GM21825 (cell line): ENCODE results near the gene METTL8.
"Not testable (repeated sequence)": the region's sequence is repeated elsewhere in the genome, so short reads cannot be mapped to it uniquely, and the experiment has no call there.

Experiments used
- ATAC-seq: cut with Tn5 transposase; IDR thresholded peaks from one replicate; pipeline ENCODE4 v1.9.1; 2021; ENCODE audit warnings: mild to moderate bottlenecking, moderate library complexity; ENCODE audit not compliant: unreplicated experiment

METTL8 gene

DNA sequence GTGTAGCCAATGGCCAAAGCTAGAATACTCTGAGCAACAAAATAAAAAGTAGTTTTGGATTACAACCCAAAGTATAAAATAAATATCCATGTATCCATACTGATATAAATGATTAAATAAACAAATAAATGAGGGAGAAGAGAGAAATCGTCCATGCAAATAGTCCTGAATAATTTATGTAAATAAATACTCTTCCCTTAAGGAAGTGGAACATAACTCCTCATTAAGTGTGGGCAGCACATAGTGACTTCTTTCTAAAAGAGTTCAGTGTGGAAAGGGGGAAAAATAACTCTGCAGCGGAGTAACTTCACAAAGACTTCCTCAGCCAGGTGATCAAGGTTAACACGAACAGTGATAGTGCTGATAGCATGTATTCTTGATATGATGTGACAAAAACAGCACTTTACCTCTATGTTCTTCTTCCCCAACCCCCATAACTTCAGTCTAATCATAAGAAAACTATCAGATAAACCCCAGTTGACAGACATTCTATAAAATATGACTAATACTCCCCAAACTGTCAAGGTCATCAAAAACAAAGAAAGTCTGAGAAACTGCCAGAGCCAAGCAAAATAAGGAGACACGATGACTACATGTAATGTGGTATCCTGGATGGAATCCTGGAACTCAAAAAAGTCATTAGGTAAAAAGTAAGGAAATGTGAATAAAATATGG lies 30.7 kb downstream of the METTL8 start:
- no peak for ATAC-seq

DNA sequence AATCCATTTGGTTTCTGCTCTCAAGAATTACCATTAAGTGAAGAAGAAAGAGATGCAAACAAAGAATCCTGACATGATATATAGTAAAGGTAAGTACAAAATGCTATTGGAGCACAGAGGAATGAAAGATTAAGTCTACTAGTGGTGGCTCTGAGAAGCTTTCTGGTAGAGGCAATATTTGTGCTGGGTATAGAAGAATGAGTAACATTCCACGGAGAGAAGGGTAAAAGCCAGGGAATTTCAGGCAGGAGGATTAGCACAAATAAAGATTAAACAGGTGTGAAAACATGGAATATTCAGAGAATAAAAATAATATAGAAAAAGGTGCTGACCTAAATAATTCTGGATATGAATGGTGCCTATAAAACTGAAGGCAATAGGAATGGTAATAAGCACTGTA lies 31.8 kb downstream of the METTL8 start:
- no peak for ATAC-seq

DNA sequence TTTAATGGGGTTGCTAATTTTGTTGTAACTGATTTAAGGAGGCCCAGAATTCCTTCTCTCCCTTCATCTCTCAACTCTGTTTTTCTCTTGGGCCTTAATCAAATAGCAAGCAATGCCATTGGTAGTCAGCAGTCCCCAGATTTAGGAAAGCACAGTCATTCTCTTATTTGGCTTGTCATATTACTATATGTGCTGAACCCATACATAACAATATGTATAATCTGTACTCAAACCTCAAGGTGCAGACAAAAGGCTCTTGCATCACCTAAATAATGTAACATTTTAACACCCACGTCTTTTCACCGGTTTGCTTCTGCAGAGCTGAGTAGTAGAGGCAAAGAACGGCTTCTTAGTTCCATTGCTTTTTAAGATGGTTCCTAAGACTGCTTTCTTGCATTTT lies 33.4 kb downstream of the METTL8 start:
- ATAC-seq, result no peak

DNA sequence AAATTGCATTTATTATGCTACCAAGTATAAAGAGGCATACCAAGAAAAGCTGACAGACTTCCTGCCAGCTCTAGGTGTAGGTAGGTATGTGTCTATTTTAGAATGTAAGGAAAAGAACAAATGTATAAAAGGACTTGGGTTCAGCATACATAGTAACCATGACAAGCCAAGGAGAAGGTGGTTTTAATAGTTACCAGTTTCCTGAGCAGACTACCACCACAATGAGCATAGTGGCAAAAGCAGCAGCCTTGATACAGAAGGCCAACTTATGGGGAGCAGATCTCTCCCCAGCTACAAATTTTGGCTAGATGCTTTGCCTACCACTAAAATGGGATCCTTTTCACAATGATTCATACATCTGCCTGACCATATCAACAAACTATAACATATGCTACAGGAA lies 34.5 kb downstream of the METTL8 start:
- no peak for ATAC-seq

DNA sequence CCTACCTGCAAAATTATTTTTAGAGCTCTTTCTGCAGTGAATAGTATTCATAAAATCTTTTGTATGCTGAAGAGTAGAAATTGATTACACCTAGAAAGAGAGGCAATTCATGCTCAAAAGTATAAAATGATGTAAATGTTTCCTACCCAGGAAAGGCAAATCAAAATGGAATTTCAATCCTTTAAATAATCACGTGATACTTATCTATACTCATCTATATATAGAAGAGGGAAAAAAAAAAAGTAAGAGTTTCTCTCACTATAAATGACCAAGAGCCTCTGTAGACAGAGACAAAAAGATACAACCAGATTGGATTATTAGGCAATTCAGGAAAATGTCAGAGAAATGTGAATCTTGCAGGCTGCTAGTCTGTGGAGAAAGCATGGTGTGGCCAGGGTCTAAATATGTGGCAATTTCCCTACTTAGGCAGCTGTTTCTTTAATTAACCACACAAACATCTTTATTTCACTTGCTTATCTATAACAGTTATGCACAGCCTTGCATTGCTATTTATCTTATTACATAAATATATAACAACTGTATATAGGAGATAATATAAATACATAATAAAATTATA lies 39.5 kb downstream of the METTL8 start:
- ATAC-seq, result no peak

DNA sequence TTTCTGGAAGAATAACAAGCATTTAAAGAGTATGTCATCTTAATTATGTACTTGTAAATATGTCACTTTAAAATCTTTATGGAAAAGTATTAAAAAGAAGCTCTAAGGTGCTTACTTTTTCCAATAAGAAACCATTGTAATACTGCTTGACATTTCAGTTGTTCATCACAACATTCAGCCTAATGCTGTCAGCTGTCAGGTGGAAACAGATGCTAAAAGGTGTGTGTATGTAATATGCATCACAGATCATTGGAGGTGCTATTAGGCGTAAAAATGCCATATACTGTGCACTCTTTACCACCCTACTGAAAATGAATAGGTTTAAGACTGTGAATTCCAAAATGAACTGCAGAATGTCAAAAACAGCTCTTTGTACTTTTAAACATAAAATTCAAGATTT lies 40.3 kb downstream of the METTL8 start:
- ATAC-seq, result no peak

DNA sequence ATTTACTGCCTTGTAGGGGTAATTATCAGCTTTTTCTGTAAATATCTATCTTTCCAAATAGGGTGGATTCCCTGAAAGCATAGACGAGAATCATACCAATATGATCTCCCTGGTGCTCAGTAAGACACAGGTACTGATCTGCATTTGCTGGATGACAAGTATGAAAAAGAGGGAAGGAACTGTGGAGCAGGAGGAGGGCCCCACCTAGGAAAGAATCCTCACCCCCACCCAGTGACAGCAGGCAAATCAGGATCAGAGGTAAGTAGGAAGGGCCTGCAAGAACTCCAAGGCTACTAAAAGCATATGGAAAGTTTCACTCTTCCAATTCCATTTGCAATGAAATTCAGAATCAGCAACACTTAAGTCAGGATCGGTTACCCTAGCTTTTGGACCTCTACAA lies 42.3 kb downstream of the METTL8 start:
- no peak for ATAC-seq

DNA sequence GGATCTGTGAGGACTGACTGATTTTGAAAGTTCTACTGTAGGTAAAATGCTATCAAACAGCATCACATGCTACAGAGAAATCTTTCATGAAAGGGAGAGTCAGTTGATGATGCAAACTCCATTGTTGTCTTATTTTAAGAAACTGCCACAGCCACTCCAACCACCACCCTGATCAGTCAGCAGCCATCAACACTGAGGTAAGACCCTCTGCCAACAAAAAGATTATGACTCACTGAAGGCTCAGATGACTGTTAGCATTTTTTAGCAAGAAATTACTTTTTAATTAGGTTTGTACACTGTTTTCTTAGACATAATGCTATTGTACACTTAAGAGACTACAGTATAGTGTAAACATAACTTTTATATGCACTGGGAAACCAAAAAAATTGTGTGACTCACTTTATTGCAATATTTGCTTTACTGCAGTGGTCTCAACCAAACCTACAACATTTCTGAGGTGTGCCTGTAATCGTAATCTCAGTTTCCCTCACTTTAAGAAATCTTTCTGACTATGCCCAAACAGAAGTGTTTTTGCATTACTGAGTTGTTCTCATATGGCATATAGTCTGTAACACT lies 42.8 kb downstream of the METTL8 start:
- ATAC-seq, result no peak

DNA sequence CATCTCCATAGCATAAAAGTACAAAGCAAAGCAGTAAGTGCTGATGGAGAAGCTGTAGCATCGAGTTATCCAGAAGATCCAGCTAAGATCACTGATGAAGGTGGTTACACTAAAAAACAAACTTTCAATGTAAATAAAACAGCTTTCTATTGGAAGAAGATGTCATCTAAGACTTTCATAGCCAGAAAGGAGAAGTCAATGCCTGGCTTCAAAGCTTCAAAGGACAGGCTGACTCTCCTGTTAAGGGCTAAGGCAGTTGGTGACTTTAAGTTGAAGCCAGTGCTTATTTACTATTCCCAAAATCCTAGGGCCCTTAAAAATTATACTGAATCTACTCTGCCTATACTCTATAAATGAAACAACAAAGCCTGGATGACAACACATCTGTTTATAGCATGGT lies 44.0 kb downstream of the METTL8 start:
- no peak for ATAC-seq

DNA sequence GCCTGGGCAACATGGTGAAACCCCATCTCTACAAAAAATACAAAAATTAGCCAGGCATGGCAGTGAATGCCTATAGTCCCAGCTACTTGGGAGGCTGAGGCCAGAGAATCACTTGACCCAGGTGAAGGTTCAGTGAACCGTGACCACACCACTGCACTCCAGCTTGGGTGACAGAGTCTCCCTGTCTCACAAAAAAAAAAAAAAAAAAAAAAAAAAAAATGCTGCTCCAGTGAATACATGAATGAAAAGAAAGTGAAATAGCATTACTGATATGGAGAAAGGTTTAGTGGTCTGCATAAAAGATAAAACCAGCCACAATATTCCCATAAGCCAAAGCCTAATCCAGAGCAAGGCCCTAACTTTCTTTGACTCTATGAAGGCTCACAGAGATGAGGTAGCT lies 44.5 kb downstream of the METTL8 start:
- ATAC-seq, result no peak

DNA sequence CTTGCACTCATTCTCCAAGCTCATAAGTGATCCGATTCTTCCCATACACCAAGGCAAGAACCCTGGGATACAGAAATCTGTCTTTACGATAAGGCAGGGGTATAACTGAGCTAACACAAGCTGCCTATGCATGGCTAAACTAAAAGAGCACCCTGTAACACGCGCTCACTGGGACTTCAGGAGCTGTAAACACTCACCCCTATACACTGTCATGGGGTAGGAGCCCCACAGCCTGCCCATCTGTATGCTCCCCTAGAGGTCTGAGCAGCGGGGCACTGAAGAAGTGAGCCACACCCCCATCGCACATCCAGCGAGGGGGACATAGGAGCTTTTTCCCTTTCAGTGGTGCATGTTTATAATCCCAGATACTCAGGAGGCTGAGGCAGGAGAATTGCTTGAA lies 46.7 kb downstream of the METTL8 start:
- no peak for ATAC-seq

DNA sequence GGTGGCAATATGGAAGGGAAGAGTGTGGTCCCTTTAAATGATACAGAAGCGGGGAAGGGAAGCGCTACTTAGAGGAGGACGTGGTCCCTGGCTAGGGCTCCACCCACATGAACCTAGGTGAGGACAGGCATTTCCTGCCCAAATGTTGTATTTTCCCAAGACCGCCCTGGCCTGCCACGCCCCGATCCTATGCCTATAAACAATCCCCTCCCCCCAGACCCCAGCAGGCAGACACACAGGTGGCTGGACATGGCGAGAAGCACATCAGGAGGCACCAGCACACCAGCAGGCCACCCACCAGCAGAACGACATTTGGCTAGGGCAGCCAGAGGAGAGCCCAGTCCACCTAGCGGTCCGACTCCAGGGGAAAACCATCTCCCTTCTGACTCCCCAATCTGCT lies 47.2 kb downstream of the METTL8 start:
- no peak for ATAC-seq

DNA sequence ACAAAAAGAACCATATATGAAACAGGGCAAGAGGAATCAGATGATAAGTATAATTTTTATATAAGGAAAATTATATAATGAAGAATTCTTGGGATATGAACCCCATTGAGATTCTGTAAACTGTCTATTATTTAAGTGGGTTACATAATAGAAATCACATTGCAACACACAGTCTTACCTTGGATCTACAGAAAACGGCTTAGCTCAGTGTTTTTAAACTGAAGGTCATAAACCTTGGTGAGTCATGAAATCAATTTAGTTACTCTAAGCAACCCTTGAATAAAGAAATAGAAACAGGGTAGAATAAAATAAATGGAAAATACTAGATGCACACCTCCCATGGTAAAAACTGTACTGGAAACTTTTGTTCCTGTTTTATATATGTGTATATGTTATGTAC lies 50.7 kb downstream of the METTL8 start:
- ATAC-seq, result no peak

DNA sequence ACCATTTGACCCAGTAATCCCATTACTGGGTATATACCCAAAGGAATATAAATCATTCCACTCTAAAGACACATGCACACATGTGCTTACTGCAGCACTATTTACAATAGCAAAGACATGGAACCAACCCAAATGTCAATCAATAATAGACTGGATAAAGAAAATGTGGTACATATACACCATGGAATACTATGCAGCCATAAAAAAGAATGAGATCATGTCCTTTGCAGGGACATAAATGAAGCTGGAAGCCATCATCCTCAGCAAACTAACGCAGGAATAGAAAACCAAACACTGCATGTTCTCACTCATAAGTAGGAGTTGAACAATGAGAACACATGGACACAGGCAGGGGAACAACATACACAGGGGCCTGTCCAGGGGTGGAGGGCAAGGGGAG lies 51.6 kb downstream of the METTL8 start:
- ATAC-seq, result not testable (repeated sequence)

DNA sequence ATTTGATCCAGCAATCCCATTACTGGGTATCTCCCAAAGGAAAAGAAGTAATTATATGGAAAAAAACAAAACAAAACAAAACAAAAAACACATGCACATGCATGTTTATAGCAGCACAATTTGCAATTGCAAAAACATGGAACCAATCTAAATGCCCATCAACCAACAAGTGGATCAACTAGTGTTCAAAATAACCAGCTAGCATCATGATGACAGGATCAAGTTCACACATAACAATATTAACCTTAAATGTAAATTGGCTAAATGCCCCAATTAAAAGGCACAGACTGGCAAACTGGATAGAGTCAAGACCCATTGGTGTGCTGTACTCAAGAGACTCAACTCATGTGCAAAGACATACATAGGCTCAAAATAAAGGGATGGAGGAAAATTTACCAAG lies 55.9 kb downstream of the METTL8 start:
- not testable (repeated sequence) for ATAC-seq

DNA sequence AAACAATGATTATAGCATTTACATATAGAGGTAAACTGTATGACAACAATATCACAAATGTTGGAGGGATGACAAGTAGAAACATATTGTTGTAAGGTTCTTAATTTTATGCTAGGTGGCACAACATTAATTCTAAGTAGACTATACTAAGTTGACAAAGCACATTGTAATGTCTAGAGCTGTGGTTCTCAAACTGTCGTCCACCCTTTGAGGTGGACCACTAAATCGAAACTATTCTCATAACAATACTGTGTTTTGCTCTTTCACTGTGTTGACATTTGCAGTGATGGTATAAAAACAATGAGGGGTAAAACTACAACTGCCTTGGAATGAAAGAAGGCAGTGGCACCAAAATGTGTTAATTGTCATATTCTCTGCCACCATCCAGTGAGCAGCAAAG lies 66.1 kb downstream of the METTL8 start:
- no peak for ATAC-seq

DNA sequence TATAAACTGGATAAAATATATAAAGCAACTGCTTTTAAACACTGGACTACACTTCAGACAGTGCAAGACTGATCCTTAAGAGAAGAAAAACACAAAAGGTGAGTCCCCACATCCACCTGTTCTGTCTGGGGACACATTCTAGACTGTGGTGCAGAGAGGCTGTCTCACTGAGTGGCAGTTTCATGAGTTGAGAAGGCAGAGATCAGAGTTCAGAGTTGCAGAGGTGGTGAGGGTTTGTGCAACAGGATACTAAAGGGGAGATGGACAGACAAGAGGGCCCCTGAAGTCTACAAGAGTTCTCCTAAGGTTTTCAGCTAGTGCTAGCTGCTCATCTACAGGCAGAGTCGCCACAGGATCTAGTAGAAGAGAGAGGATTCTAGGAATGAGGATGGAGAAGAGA lies 68.0 kb downstream of the METTL8 start:
- ATAC-seq, result no peak

DNA sequence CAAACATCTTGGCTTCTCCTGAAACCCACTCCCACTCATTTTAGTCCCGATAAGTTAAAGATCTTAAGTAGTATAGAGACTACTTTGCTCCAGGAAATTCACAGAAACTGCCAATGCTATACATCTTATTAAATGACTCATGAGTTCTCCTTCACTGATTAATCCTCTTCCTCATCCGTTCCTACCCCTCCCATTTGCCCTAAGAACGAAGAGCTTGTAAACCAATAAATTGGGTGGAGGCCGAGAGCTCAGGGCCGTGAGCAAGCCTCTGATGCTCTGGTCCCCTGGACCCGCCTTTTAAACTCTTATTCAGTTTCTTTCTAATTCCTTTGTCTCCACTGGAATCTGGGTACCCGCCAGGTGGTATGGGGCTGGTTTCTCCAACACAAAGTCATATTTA lies 68.6 kb downstream of the METTL8 start:
- no peak for ATAC-seq

DNA sequence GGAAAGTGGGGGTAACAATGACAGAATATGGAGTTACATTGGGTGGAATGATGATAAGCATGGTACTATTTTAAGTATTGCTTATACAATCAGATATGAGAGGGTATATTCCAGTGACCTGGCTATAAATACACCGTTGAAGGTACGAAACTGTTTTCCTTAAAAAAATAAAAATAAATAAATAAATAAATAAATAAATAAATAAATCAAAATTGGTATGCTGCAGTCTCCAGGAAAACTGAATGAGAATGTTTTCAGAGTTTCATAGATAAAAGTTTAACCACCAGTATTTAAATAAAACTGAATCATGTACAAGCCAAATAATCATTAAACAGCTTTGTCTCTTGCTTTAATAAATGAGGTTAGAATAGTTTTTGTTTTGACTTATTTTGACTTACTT lies 71.4 kb downstream of the METTL8 start:
- ATAC-seq, result no peak

DNA sequence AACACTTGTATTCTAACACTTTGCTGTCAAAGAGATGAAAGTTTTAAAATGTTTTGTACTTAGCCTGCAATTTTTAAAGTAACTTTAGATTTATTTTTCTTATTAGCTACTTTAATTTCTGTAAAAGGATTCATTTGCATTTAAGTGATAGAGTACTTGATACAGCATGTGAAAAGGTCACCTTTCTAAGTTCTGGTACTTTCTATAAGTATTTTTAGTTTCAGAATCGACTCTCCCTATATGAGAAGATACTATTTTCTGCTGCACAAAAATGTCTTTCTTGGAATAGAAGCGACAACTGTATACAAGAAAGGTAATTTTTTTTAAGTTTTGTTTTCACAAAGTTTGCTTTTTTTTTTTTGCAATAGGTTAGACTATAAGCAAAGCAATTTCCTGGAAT lies 72.9 kb downstream of the METTL8 start:
- no peak for ATAC-seq

DNA sequence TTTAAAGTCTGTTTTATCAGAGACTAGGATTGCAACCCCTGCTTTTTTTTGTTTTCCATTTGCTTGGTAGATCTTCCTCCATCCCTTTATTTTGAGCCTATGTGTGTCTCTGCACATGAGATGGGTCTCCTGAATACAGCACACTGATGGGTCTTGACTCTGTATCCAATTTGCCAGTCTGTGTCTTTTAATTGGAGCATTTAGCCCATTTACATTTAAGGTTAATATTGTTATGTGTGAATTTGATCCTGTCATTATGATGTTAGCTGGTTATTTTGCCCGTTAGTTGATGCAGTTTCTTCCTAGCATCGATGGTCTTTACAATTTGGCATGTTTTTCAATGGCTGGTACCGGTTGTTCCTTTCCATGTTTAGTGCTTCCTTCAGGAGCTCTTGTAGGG lies 80.0 kb downstream of the METTL8 start:
- ATAC-seq, result not testable (repeated sequence)

DNA sequence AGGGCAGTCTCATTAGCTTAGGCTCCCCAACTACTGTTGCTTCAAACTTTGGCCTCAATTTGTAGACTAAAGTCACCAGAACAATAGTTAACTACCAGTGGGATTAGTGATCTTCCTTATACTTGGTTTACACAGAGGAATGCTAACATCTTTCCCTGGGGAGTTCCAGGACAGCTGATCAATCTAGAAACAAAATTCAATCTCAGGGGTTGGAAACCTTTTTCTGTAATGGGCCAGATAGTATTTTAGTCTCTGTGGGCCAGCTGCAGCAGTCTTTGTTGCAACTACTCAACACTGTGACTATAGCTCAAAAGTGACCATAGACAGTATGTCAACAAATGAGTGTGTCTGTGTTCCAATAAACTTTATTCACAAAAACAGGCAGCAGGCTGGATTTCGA lies 85.7 kb downstream of the METTL8 start:
- peak; percentile 26 for ATAC-seq

DNA sequence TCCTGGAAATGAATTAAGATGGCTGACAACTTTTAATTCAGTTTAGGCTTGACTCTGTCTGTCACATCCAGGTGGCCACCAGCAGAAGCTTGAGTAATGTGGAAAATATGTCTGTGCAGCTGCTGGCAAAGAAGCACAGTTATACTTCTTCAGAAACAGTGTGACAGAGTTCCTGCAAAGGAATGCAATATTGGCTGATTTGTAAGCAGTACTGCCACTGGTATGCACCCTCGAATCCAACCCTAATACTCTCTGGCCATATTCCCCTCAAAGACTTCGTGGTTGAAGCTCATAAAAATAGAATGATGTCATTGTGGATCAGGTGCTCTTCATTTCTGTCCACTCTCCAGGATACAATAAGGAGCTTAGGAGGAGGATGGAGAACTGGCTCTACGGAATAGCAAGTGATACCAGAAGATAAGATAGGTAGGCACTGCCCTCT lies 86.2 kb downstream of the METTL8 start:
- ATAC-seq, result peak; percentile 36
